GM12878 (cell line): Measurements from ENCODE around the gene XPNPEP2. TPM values are rescaled to one million over a fixed set of nuclear protein-coding genes. Genes with fewer than 3 reads are reported as not detected.

Source experiments
- ATAC-seq: fragments of 200-7000 bp; cut with Tn5 transposase; 3 replicates; pipeline ENCODE4 v1.9.1; 2020; ENCODE audit warnings: mild to moderate bottlenecking, moderate library complexity
- BruUV-seq: library from RNA; stranded (reverse); fragments of 400-500 nt; replicated peaks from 2 replicates; lab custom pipeline; 2021; lab: Mats Ljungman, UMichigan
- CTCF ChIA-PET: fragments of 300-600 bp; sonication (Branson Sonifier 250); formaldehyde crosslinking; extraction: SDS; loops from one replicate; lab custom pipeline; 2021; ENCODE audit warnings: inconsistent platforms; lab: Yijun Ruan, JAX
- POLR2A ChIA-PET: fragments of 350-600 bp; formaldehyde crosslinking; extraction: SDS; loops from one replicate; lab custom pipeline; 2021; ENCODE audit warnings: inconsistent platforms; lab: Charles Lee
- RAD21 ChIA-PET: fragments of 300-600 bp; sonication (Branson Sonifier 250); formaldehyde crosslinking; loops from one replicate; lab custom pipeline; 2023; ENCODE audit warnings: antibody characterized with exemption; ENCODE audit not compliant: unreplicated experiment; lab: Charles Lee
- SMC1A ChIA-PET: fragments of 300-600 bp; sonication (Branson Sonifier 250); formaldehyde crosslinking; loops from one replicate; lab custom pipeline; 2023; ENCODE audit not compliant: unreplicated experiment, uncharacterized antibody; lab: Charles Lee
- DNase-seq: peaks from one replicate; pipeline ENCODE4 v3.0.0-alpha.2; 2011; ENCODE audit warnings: low read depth, low spot score
- FAIRE-seq: peaks from 3 replicates; lab custom pipeline; 2011; peaks lifted over from hg19 to GRCh38; lab: Jason Lieb, UNC
- H2AFZ ChIP-seq: 2 replicates; pipeline ENCODE4 v1.6.0; 2011; ENCODE audit warnings: low read depth, low read length, control low read depth; ENCODE audit not compliant: control insufficient read depth
- H3K27ac ChIP-seq: 2 replicates; pipeline ENCODE4 v1.5.1; 2011; ENCODE audit warnings: control low read depth; ENCODE audit not compliant: control insufficient read depth, insufficient read depth
- H3K27me3 ChIP-seq, 2 experiments: replicated peaks in 1 of 2; 2 replicates each; pipeline versions ENCODE4 v1.6.0 to v1.6.1; 2011; ENCODE audit warnings: low read length in 1 of 2; ENCODE audit not compliant: control insufficient read depth in 2 of 2, insufficient read depth in 2 of 2
- H3K36me3 ChIP-seq, 2 experiments: 2 replicates each; pipeline ENCODE4 v1.5.1; 2011; ENCODE audit warnings: low read length in 1 of 2; ENCODE audit not compliant: control insufficient read depth in 2 of 2, insufficient read depth in 2 of 2
- H3K4me1 ChIP-seq: 2 replicates; pipeline ENCODE4 v1.6.1; 2011; ENCODE audit warnings: mild to moderate bottlenecking, low read length, moderate library complexity, mixed read lengths; ENCODE audit not compliant: control insufficient read depth, insufficient read depth
- H3K4me2 ChIP-seq: 2 replicates; pipeline ENCODE4 v1.6.0; 2011; ENCODE audit warnings: control low read depth; ENCODE audit not compliant: control insufficient read depth, insufficient read depth
- H3K4me3 ChIP-seq: fragments of 200-600 bp; sonication (generic); 2 replicates; pipeline ENCODE4 v1.5.1; 2016
- H3K79me2 ChIP-seq: 2 replicates; pipeline ENCODE4 v1.6.0; 2011; ENCODE audit warnings: low read length; ENCODE audit not compliant: control insufficient read depth, insufficient read depth
- H3K9ac ChIP-seq: 2 replicates; pipeline ENCODE4 v1.8.0; 2011; ENCODE audit warnings: low read length, control low read depth, mixed read lengths; ENCODE audit not compliant: control insufficient read depth, insufficient read depth
- H3K9me3 ChIP-seq: replicated peaks from 3 replicates; pipeline ENCODE4 v1.5.1; 2011; ENCODE audit warnings: mild to moderate bottlenecking, low read length; ENCODE audit not compliant: control insufficient read depth, insufficient read depth
- H4K20me1 ChIP-seq: 2 replicates; pipeline ENCODE4 v1.6.0; 2011; ENCODE audit not compliant: control insufficient read depth, insufficient read depth
- CBX5 ChIP-seq: sonication (generic); IDR thresholded peaks from 2 replicates; pipeline ENCODE4 v1.6.1; 2016; ENCODE audit warnings: low read depth, moderate library complexity, mild to moderate bottlenecking, inconsistent platforms
- CEBPZ ChIP-seq: fragments of 150-350 bp; IDR thresholded peaks from 2 replicates; pipeline ENCODE4 v1.6.1; 2016; ENCODE audit warnings: low read depth, low read length
- EZH2 ChIP-seq: IDR thresholded peaks from 2 replicates; pipeline ENCODE4 v1.6.1; 2012; ENCODE audit warnings: low read depth, mild to moderate bottlenecking, control low read depth, inconsistent platforms, low read length, borderline replicate concordance; ENCODE audit not compliant: control insufficient read depth
- GATAD2B ChIP-seq: fragments of 450-650 bp; conservative IDR thresholded peaks from 2 replicates; pipeline ENCODE4 v1.6.1; 2017; ENCODE audit warnings: low read depth, mild to moderate bottlenecking, moderate library complexity
- HCFC1 ChIP-seq: fragments of 150-350 bp; IDR thresholded peaks from 2 replicates; pipeline ENCODE4 v1.6.1; 2014; ENCODE audit warnings: low read length
- KAT2A ChIP-seq: conservative IDR thresholded peaks from 2 replicates; pipeline ENCODE4 v1.6.1; 2011; ENCODE audit warnings: low read depth, low read length; ENCODE audit not compliant: control insufficient read depth
- RBBP5 ChIP-seq: fragments of 200-600 bp; sonication (generic); conservative IDR thresholded peaks from 2 replicates; pipeline ENCODE4 v1.6.1; 2016
- SIN3A ChIP-seq: IDR thresholded peaks from 2 replicates; pipeline ENCODE4 v1.6.1; 2012; ENCODE audit warnings: low read depth, low read length, improper control_type of control experiment
- SMARCA5 ChIP-seq: fragments of 450-650 bp; IDR thresholded peaks from 2 replicates; pipeline ENCODE4 v1.6.1; 2017; ENCODE audit warnings: mild to moderate bottlenecking
- SMC3 ChIP-seq: IDR thresholded peaks from 2 replicates; pipeline ENCODE4 v1.6.1; 2011; ENCODE audit warnings: low read length, improper control_type of control experiment, borderline replicate concordance
- SP1 ChIP-seq: IDR thresholded peaks from one replicate; pipeline ENCODE4 v1.6.1; 2011; ENCODE audit warnings: low read depth, low read length
- SRF ChIP-seq, 2 experiments: IDR thresholded peaks; 2 replicates each; pipeline ENCODE4 v1.6.1; 2011; ENCODE audit warnings: low read depth in 2 of 2, low read length in 2 of 2, mild to moderate bottlenecking in 1 of 2, moderate library complexity in 1 of 2
- TCF3 ChIP-seq: IDR thresholded peaks from 2 replicates; pipeline ENCODE4 v1.6.1; 2012; ENCODE audit warnings: low read depth, mild to moderate bottlenecking, low read length, borderline replicate concordance; ENCODE audit not compliant: insufficient read depth
- ZBED1 ChIP-seq: IDR thresholded peaks from 2 replicates; pipeline ENCODE4 v1.6.1; 2016; ENCODE audit warnings: borderline replicate concordance
- ZNF24 ChIP-seq: fragments of 450-650 bp; IDR thresholded peaks from 2 replicates; pipeline ENCODE4 v1.6.1; 2017; ENCODE audit warnings: antibody characterized with exemption, mild to moderate bottlenecking
- ZNF622 ChIP-seq: fragments of 450-650 bp; IDR thresholded peaks from 2 replicates; pipeline ENCODE4 v1.6.1; 2017; ENCODE audit warnings: mild to moderate bottlenecking, inconsistent platforms
- ZSCAN29 ChIP-seq: fragments of 450-650 bp; IDR thresholded peaks from 2 replicates; pipeline ENCODE4 v1.6.1; 2017; ENCODE audit warnings: mild to moderate bottlenecking, moderate library complexity
- WGBS: methylation state at CpG from one replicate; pipeline ENCODE4 v1.1.6; 2016; ENCODE audit warnings: low lambda C conversion rate; ENCODE audit not compliant: insufficient replicate concordance, insufficient coverage; ENCODE audit errors: missing lambda C conversion rate; 5-methylcytosine and 5-hydroxymethylcytosine counted together
- in situ Hi-C: fragments of 300-500 bp; cut with MboI; formaldehyde crosslinking; loops from 9 replicates; pipeline ENCODE4 v1.14.3; 2018; ENCODE audit warnings: mixed read lengths
- intact Hi-C: fragments of 100-400 bp; cut with micrococcal nuclease; formaldehyde crosslinking; loops from one replicate; pipeline ENCODE4 v1.14.2; 2022; ENCODE audit not compliant: unreplicated experiment
- polyA plus RNA-seq, 11 experiments: library from polyadenylated mRNA; depleted of rRNA in 4 of 11; unstranded in 6 of 11; stranded (reverse) in 5 of 11; fragments of >200 nt; fragmentation: Nextera tagmentation in 4 of 11; fragmentation: Illumina TruSeq in 1 of 11; extraction: Ambion mirVana in 4 of 11; extraction: Trizol in 1 of 11; gene quantifications; 1 replicate in 1 of 11; 2 replicates in 10 of 11; pipeline versions ENCODE4 v1.2.1 to v1.2.3, GENCODE V29; 2011 to 2016; ENCODE audit warnings: inconsistent platforms in 2 of 11, missing spikeins in 2 of 11, low read depth in 1 of 11
- total RNA-seq, 4 experiments: library from RNA; depleted of rRNA in 3 of 4; stranded (reverse); fragments of >200 nt in 3 of 4; fragmentation: Illumina TruSeq in 1 of 4; extraction: Trizol in 1 of 4; gene quantifications; 2 replicates each; pipeline versions ENCODE4 v1.2.1 to v1.2.3, GENCODE V29; 2013 to 2021
- TF ChIP-seq, protein P1 (sequence below): fragments of 450-650 bp; IDR thresholded peaks from 2 replicates; pipeline ENCODE4 v1.6.1; 2016; ENCODE audit warnings: mild to moderate bottlenecking, moderate library complexity, borderline replicate concordance

The XPNPEP2 gene
- total and polyA plus RNA-seq, 10 of the 15 experiments (the other 5 are each of a cell fraction or from before 2014, with no cell fraction given) = 0.04 to 0.37 (median 0.15) TPM

DNA sequence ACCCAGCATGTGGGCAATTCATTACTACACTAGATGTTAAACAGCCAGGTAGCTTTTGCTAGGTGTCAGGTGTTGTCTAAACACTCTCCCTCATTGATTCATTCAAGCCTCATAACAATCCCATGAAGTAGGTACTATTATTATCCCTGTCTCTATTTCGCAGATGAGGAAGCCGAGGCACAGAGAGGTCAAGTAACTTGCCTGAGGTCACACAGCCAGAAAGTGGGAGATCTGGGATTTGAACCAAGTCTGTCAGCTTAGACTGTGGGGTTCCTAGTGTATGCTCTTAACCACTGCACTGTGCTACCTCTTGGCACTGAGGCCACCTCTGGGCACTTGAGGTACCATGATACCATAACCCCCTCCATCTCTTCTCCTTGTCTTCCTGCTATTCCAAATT lies 17.4 kb upstream of the XPNPEP2 start:
- H3K79me2 ChIP-seq = no peaks in the 10 kb centered on the region
- no peak overlapping the region for H3K4me2 ChIP-seq
- no peak overlapping the region for H3K4me3 ChIP-seq
- DNase-seq (no peak), ATAC-seq (no peak), FAIRE-seq (no peak)
- H3K9ac ChIP-seq = no peak overlapping the region
- TF ChIP-seq SP1 = no peak
- no peak for TF ChIP-seq EZH2
- no peak for TF ChIP-seq TCF3
- TF ChIP-seq HCFC1 = no peak
- TF ChIP-seq ZSCAN29 = no peak
- TF ChIP-seq SMARCA5 = no peak
- no peak for TF ChIP-seq ZBED1
- TF ChIP-seq RBBP5 = no peak
- TF ChIP-seq CBX5 = no peak
- TF ChIP-seq SIN3A = no peak
- TF ChIP-seq CEBPZ = no peak
- no peak for TF ChIP-seq KAT2A
- TF ChIP-seq ZNF24 = no peak
- no peak for TF ChIP-seq SMC3
- TF ChIP-seq, protein P1, sequence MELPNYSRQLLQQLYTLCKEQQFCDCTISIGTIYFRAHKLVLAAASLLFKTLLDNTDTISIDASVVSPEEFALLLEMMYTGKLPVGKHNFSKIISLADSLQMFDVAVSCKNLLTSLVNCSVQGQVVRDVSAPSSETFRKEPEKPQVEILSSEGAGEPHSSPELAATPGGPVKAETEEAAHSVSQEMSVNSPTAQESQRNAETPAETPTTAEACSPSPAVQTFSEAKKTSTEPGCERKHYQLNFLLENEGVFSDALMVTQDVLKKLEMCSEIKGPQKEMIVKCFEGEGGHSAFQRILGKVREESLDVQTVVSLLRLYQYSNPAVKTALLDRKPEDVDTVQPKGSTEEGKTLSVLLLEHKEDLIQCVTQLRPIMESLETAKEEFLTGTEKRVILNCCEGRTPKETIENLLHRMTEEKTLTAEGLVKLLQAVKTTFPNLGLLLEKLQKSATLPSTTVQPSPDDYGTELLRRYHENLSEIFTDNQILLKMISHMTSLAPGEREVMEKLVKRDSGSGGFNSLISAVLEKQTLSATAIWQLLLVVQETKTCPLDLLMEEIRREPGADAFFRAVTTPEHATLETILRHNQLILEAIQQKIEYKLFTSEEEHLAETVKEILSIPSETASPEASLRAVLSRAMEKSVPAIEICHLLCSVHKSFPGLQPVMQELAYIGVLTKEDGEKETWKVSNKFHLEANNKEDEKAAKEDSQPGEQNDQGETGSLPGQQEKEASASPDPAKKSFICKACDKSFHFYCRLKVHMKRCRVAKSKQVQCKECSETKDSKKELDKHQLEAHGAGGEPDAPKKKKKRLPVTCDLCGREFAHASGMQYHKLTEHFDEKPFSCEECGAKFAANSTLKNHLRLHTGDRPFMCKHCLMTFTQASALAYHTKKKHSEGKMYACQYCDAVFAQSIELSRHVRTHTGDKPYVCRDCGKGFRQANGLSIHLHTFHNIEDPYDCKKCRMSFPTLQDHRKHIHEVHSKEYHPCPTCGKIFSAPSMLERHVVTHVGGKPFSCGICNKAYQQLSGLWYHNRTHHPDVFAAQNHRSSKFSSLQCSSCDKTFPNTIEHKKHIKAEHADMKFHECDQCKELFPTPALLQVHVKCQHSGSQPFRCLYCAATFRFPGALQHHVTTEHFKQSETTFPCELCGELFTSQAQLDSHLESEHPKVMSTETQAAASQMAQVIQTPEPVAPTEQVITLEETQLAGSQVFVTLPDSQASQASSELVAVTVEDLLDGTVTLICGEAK = no peak
- TF ChIP-seq ZNF622 = no peak
- no peak for TF ChIP-seq GATAD2B
- no peak for TF ChIP-seq SRF (IDR thresholded peaks at IDR 0.05; ENCODE audit: low read depth in 2 of 2, low read length in 2 of 2)
- no peaks in the 10 kb centered on the region for H3K4me1 ChIP-seq
- intact Hi-C loops (no loop called here), in situ Hi-C loops (no loop called here)
- H4K20me1 ChIP-seq = no peaks in the 10 kb centered on the region
- POLR2A ChIA-PET = no interaction called here
- no peaks in the 10 kb centered on the region for H3K36me3 ChIP-seq
- BruUV-seq = no TSS peak
- no peak overlapping the region for H3K27ac ChIP-seq
- WGBS = 0% methylated on average over 2 of the region's 2 CpGs
- H3K9me3 ChIP-seq = no peaks in the 10 kb centered on the region
- no peaks in the 10 kb centered on the region; a peak in 1 of 4 replicates for H3K27me3 ChIP-seq
- H2AFZ ChIP-seq = no peak overlapping the region
- SMC1A ChIA-PET = no interaction called here
- CTCF ChIA-PET = no interaction called here
- RAD21 ChIA-PET = no interaction called here
